H9 (cell line): ENCODE results near the gene BRWD1. TPM values are rescaled to one million over a fixed set of nuclear protein-coding genes. Genes with fewer than 3 reads are reported as not detected.

Experiments
- DNase-seq: peaks from one replicate; pipeline ENCODE4 v3.0.0-alpha.2; 2017
- H2AFZ ChIP-seq: one replicate; pipeline ENCODE4 v1.6.1; 2013; ENCODE audit warnings: mild to moderate bottlenecking, low read length, control low read depth, moderate library complexity
- H2AK5ac ChIP-seq: 2 replicates; pipeline ENCODE4 v1.6.1; 2013; ENCODE audit warnings: low read length, control low read depth, mixed read lengths; ENCODE audit not compliant: insufficient read length
- H2BK120ac ChIP-seq: one replicate; pipeline ENCODE4 v1.6.1; 2013; ENCODE audit warnings: low read depth, mild to moderate bottlenecking, low read length, control low read depth, inconsistent platforms; ENCODE audit not compliant: poor library complexity, severe bottlenecking
- H2BK12ac ChIP-seq: 2 replicates; pipeline ENCODE4 v1.6.1; 2013; ENCODE audit warnings: low read length, control low read depth, mixed read lengths, low read depth; ENCODE audit not compliant: insufficient read length
- H2BK15ac ChIP-seq: 2 replicates; pipeline ENCODE4 v1.6.1; 2013; ENCODE audit warnings: low read depth, low read length, control low read depth
- H2BK20ac ChIP-seq: one replicate; pipeline ENCODE4 v1.6.1; 2013; ENCODE audit warnings: low read depth, mild to moderate bottlenecking, low read length, control low read depth, inconsistent platforms; ENCODE audit not compliant: poor library complexity, severe bottlenecking
- H2BK5ac ChIP-seq: 2 replicates; pipeline ENCODE4 v1.6.1; 2013; ENCODE audit warnings: low read length, control low read depth, mixed read lengths; ENCODE audit not compliant: insufficient read length
- H3K14ac ChIP-seq: 2 replicates; pipeline ENCODE4 v1.6.1; 2013; ENCODE audit warnings: low read length, control low read depth; ENCODE audit not compliant: insufficient read depth
- H3K18ac ChIP-seq: 2 replicates; pipeline ENCODE4 v1.6.1; 2013; ENCODE audit warnings: low read depth, mild to moderate bottlenecking, mixed read lengths, low read length, control low read depth; ENCODE audit not compliant: insufficient read length
- H3K23ac ChIP-seq: 2 replicates; pipeline ENCODE4 v1.6.1; 2013; ENCODE audit warnings: low read length, control low read depth, mixed read lengths, low read depth; ENCODE audit not compliant: insufficient read length
- H3K23me2 ChIP-seq: 2 replicates; pipeline ENCODE4 v1.6.1; 2013; ENCODE audit warnings: low read depth, mild to moderate bottlenecking, mixed read lengths, low read length, control low read depth; ENCODE audit not compliant: insufficient read length, poor library complexity, severe bottlenecking
- H3K27ac ChIP-seq: 2 replicates; pipeline ENCODE4 v1.5.1; 2013; ENCODE audit warnings: low read length, control low read depth, mixed read lengths, low read depth; ENCODE audit not compliant: insufficient read length
- H3K27me3 ChIP-seq: 2 replicates; pipeline ENCODE4 v1.6.1; 2013; ENCODE audit warnings: low read length, control low read depth, inconsistent platforms; ENCODE audit not compliant: insufficient read depth
- H3K4ac ChIP-seq: 2 replicates; pipeline ENCODE4 v1.6.1; 2013; ENCODE audit warnings: low read depth, mild to moderate bottlenecking, control low read depth, inconsistent platforms, low read length, moderate library complexity
- H3K4me1 ChIP-seq: 2 replicates; pipeline ENCODE4 v1.6.1; 2013; ENCODE audit warnings: low read length, control low read depth, inconsistent platforms; ENCODE audit not compliant: insufficient read depth
- H3K4me2 ChIP-seq: 2 replicates; pipeline ENCODE4 v1.6.1; 2013; ENCODE audit warnings: low read length, control low read depth, mixed read lengths; ENCODE audit not compliant: insufficient read length, insufficient read depth
- H3K56ac ChIP-seq: 2 replicates; pipeline ENCODE4 v1.6.1; 2013; ENCODE audit warnings: low read depth, mild to moderate bottlenecking, mixed read lengths, low read length, control low read depth; ENCODE audit not compliant: insufficient read length
- H3K79me1 ChIP-seq: 2 replicates; pipeline ENCODE4 v1.6.1; 2013; ENCODE audit warnings: low read depth, mild to moderate bottlenecking, moderate library complexity, low read length, control low read depth, inconsistent platforms; ENCODE audit not compliant: insufficient read depth, poor library complexity, severe bottlenecking
- H3K79me2 ChIP-seq: 2 replicates; pipeline ENCODE4 v1.6.1; 2013; ENCODE audit warnings: low read length, control low read depth, inconsistent platforms; ENCODE audit not compliant: insufficient read depth
- H3K9ac ChIP-seq: 2 replicates; pipeline ENCODE4 v1.6.1; 2013; ENCODE audit warnings: low read length, control low read depth, mixed read lengths; ENCODE audit not compliant: insufficient read length; ENCODE audit errors: extremely low read depth
- H3K9me3 ChIP-seq: one replicate; pipeline ENCODE4 v1.6.1; 2013; ENCODE audit warnings: low read depth, low read length, inconsistent platforms; ENCODE audit not compliant: control insufficient read depth
- H3T11ph ChIP-seq: one replicate; pipeline ENCODE4 v1.6.1; 2013; ENCODE audit warnings: mild to moderate bottlenecking, low read length, control low read depth, inconsistent platforms
- H4K20me1 ChIP-seq: one replicate; pipeline ENCODE4 v1.6.1; 2013; ENCODE audit not compliant: control insufficient read depth, insufficient read length, insufficient read depth
- H4K5ac ChIP-seq: 2 replicates; pipeline ENCODE4 v1.6.1; 2013; ENCODE audit warnings: low read depth, mild to moderate bottlenecking, mixed read lengths, low read length, control low read depth; ENCODE audit not compliant: insufficient read length
- H4K8ac ChIP-seq: replicated peaks from 2 replicates; pipeline ENCODE4 v1.6.1; 2013; ENCODE audit warnings: low read length, control low read depth, mixed read lengths, low read depth; ENCODE audit not compliant: insufficient read length
- H4K91ac ChIP-seq: 2 replicates; pipeline ENCODE4 v1.6.1; 2013; ENCODE audit warnings: low read depth, mild to moderate bottlenecking, moderate library complexity, mixed read lengths, low read length, control low read depth; ENCODE audit not compliant: insufficient read length
- H3K27ac Mint-ChIP-seq, 3 experiments: 2 replicates in 2 of 3; 3 replicates in 1 of 3; pipeline ENCODE4 v1.8.0; 2020 to 2021; ENCODE audit warnings: mixed read lengths in 3 of 3, mild to moderate bottlenecking in 1 of 3, moderate library complexity in 1 of 3
- H3K27me3 Mint-ChIP-seq: 2 replicates; pipeline ENCODE4 v1.8.0; 2021; ENCODE audit warnings: low read depth, mild to moderate bottlenecking, moderate library complexity, mixed read lengths
- H3K36me3 Mint-ChIP-seq, 3 experiments: 2 replicates in 2 of 3; 3 replicates in 1 of 3; pipeline ENCODE4 v1.8.0; 2020 to 2021; ENCODE audit warnings: low read depth in 3 of 3, mixed read lengths in 3 of 3; ENCODE audit not compliant: insufficient read depth in 1 of 3
- H3K4me1 Mint-ChIP-seq, 2 experiments: 2 replicates each; pipeline ENCODE4 v1.8.0; 2020; ENCODE audit warnings: mixed read lengths in 2 of 2
- H3K4me3 Mint-ChIP-seq, 2 experiments: 2 replicates in 1 of 2; 3 replicates in 1 of 2; pipeline ENCODE4 v1.8.0; 2020 to 2021; ENCODE audit warnings: mild to moderate bottlenecking in 2 of 2, mixed read lengths in 2 of 2, moderate library complexity in 1 of 2
- H3K9me3 Mint-ChIP-seq, 2 experiments: 2 replicates in 1 of 2; 3 replicates in 1 of 2; pipeline ENCODE4 v1.8.0; 2020; ENCODE audit warnings: mild to moderate bottlenecking in 2 of 2, mixed read lengths in 2 of 2, moderate library complexity in 1 of 2
- WGBS: extraction: QIAGEN DNeasy Blood & Tissue Kit; methylation state at CpG from one replicate; pipeline ENCODE4 v1.1.7; 2013; ENCODE audit warnings: missing lambda C conversion rate, low lambda C conversion rate, mixed read lengths; ENCODE audit not compliant: insufficient read length; ENCODE audit errors: extremely low coverage; 5-methylcytosine and 5-hydroxymethylcytosine counted together
- total RNA-seq: library from RNA; stranded (reverse); gene quantifications from 2 replicates; pipeline ENCODE4 v1.2.1, GENCODE V29; 2021
- TF ChIP-seq, protein P1 (sequence below): fragments of 200-600 bp; sonication (generic); conservative IDR thresholded peaks from 3 replicates; pipeline ENCODE4 v1.8.0; 2021; ENCODE audit warnings: antibody characterized with exemption, mild to moderate bottlenecking

BRWD1 gene
- total RNA-seq, 1 experiment from 2014 or later = 48.4 TPM

DNA sequence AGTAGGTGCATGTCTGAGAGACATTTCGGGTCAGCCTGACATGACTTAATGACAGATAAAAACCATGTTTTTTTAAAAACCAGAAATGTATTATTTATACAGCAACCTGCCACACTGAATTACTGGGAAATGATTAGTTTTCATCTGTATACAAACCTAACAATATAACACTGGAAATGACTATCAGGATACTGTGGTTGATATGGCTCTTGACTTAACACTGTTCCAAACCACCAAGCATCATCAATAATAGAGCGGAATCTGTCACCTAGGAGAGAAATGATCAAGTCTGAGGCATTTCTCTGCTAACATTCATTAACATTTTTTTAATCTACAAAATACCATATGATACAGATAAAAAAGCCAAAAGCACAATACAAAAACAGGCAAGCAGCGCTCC, 88.5 kb downstream of the BRWD1 start:
- Histone ChIP-seq H3K23ac (no peak overlapping the region), H3K4me2 (no peak overlapping the region), H3K4ac (no peak overlapping the region), H3K14ac (no peak overlapping the region), H2AFZ (no peak overlapping the region), H2BK5ac (no peak overlapping the region), H3T11ph (no peak overlapping the region), H4K91ac (no peak overlapping the region), H3K27me3 (no peaks in the 10 kb centered on the region), H2AK5ac (no peak overlapping the region), H4K8ac (no peak overlapping the region), H3K23me2 (no peaks in the 10 kb centered on the region), H2BK12ac (no peak overlapping the region), H3K9me3 (no peaks in the 10 kb centered on the region), H3K56ac (no peak overlapping the region), H3K79me1 (no peaks in the 10 kb centered on the region), H4K20me1 (no peaks in the 10 kb centered on the region), H3K4me1 (no peaks in the 10 kb centered on the region), H3K79me2 (no peaks in the 10 kb centered on the region), H2BK15ac (no peak overlapping the region), H3K27ac (no peak overlapping the region), H3K18ac (no peak overlapping the region), H4K5ac (no peak overlapping the region), H2BK20ac (no peak overlapping the region), H2BK120ac (no peak overlapping the region), H3K9ac (no peak overlapping the region)
- Mint-ChIP-seq H3K27ac (peak overlapping the region in 1 of 3 experiments; percentile 3; a peak in 2 of 7 replicates), H3K36me3 (peaks cover 12 to 77% (median 54%) of the 10 kb centered on the region in 3 experiments; a peak in 6 of 7 replicates), H3K4me3 (no peak overlapping the region), H3K4me1 (no peaks in the 10 kb centered on the region), H3K27me3 (no peaks in the 10 kb centered on the region), H3K9me3 (no peaks in the 10 kb centered on the region)
- DNase-seq = no peak
- WGBS = no CpG with 5 or more reads among the region's 3 CpGs
- TF ChIP-seq, protein P1, sequence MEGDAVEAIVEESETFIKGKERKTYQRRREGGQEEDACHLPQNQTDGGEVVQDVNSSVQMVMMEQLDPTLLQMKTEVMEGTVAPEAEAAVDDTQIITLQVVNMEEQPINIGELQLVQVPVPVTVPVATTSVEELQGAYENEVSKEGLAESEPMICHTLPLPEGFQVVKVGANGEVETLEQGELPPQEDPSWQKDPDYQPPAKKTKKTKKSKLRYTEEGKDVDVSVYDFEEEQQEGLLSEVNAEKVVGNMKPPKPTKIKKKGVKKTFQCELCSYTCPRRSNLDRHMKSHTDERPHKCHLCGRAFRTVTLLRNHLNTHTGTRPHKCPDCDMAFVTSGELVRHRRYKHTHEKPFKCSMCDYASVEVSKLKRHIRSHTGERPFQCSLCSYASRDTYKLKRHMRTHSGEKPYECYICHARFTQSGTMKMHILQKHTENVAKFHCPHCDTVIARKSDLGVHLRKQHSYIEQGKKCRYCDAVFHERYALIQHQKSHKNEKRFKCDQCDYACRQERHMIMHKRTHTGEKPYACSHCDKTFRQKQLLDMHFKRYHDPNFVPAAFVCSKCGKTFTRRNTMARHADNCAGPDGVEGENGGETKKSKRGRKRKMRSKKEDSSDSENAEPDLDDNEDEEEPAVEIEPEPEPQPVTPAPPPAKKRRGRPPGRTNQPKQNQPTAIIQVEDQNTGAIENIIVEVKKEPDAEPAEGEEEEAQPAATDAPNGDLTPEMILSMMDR = no peak
